HEK293 (cell line): Measurements from ENCODE around the gene METTL5.

Experiments used
- CTCF ChIA-PET: fragments of 350-600 bp; formaldehyde crosslinking; extraction: SDS; loops from one replicate; lab custom pipeline; 2021; ENCODE audit warnings: antibody characterized with exemption; lab: Yijun Ruan, JAX
- POLR2A ChIA-PET: fragments of 300-600 bp; formaldehyde crosslinking; extraction: SDS; loops from one replicate; lab custom pipeline; 2020; ENCODE audit warnings: antibody characterized with exemption, inconsistent platforms; lab: Yijun Ruan, JAX
- H3K27ac ChIP-seq: fragments of 200-500 bp; sonication (Bioruptor generic); 2 replicates; pipeline ENCODE4 v1.5.1; 2014; ENCODE audit warnings: low read depth, low read length, control low read depth, inconsistent platforms; ENCODE audit errors: extremely low read depth
- H3K36me3 ChIP-seq, 2 experiments: fragments of 200-500 bp in 1 of 2; sonication (Bioruptor generic) in 1 of 2; 1 replicate in 1 of 2; 2 replicates in 1 of 2; pipeline ENCODE4 v1.5.1; 2014 to 2017; ENCODE audit warnings: inconsistent platforms in 2 of 2, low read length in 2 of 2; ENCODE audit not compliant: control insufficient read depth in 2 of 2, insufficient read depth in 1 of 2
- H3K4me1 ChIP-seq: fragments of 200-500 bp; sonication (Bioruptor generic); 2 replicates; pipeline ENCODE4 v1.5.1; 2014; ENCODE audit warnings: mild to moderate bottlenecking, low read length, inconsistent platforms; ENCODE audit not compliant: control insufficient read depth, insufficient read depth
- H3K4me3 ChIP-seq: 2 replicates; pipeline ENCODE4 v1.5.1; 2011; ENCODE audit warnings: low read depth, mild to moderate bottlenecking, control low read depth, low read length, moderate library complexity
- H3K9me3 ChIP-seq: fragments of 200-500 bp; sonication (Bioruptor generic); 2 replicates; pipeline ENCODE4 v1.5.1; 2014; ENCODE audit warnings: low read depth, low read length, inconsistent platforms; ENCODE audit not compliant: control insufficient read depth, insufficient read depth
- EGR2 ChIP-seq: fragments of 450-650 bp; formaldehyde crosslinking; IDR thresholded peaks from 2 replicates; pipeline ENCODE4 v1.5.1; 2016; ENCODE audit warnings: low read depth, missing biosample characterization, missing genetic modification characterization
- KLF8 ChIP-seq: fragments of 450-650 bp; formaldehyde crosslinking; IDR thresholded peaks from 2 replicates; pipeline ENCODE4 v1.5.1; 2016; ENCODE audit warnings: missing biosample characterization, missing genetic modification characterization
- PRDM1 ChIP-seq: fragments of 450-650 bp; formaldehyde crosslinking; IDR thresholded peaks from 2 replicates; pipeline ENCODE4; 2016; ENCODE audit warnings: missing biosample characterization, missing genetic modification characterization
- TCF7L2 ChIP-seq: IDR thresholded peaks from 2 replicates; pipeline ENCODE4 v1.6.1; 2011; ENCODE audit warnings: low read depth, mild to moderate bottlenecking, inconsistent platforms, low read length, moderate library complexity, borderline replicate concordance
- ZIC2 ChIP-seq: fragments of 450-650 bp; formaldehyde crosslinking; IDR thresholded peaks from 2 replicates; pipeline ENCODE4 v1.5.1; 2016; ENCODE audit warnings: missing biosample characterization, missing genetic modification characterization
- ZNF10 ChIP-seq: fragments of 450-650 bp; formaldehyde crosslinking; IDR thresholded peaks from 2 replicates; pipeline ENCODE4 v1.5.1; 2017; ENCODE audit warnings: missing biosample characterization, missing genetic modification characterization
- ZNF175 ChIP-seq: fragments of 450-650 bp; formaldehyde crosslinking; IDR thresholded peaks from 2 replicates; pipeline ENCODE4 v1.5.1; 2016; ENCODE audit warnings: missing biosample characterization, missing genetic modification characterization
- ZNF48 ChIP-seq: fragments of 450-650 bp; formaldehyde crosslinking; IDR thresholded peaks from 2 replicates; pipeline ENCODE4 v1.5.1; 2016; ENCODE audit warnings: missing biosample characterization, missing genetic modification characterization
- ZNF501 ChIP-seq: fragments of 450-650 bp; formaldehyde crosslinking; IDR thresholded peaks from 2 replicates; pipeline ENCODE4 v1.5.1; 2016; ENCODE audit warnings: missing biosample characterization, missing genetic modification characterization
- ZNF549 ChIP-seq: fragments of 450-650 bp; IDR thresholded peaks from 2 replicates; pipeline ENCODE4 v1.5.1; 2018; ENCODE audit warnings: missing biosample characterization, missing genetic modification characterization, mild to moderate bottlenecking, inconsistent platforms, moderate library complexity
- ZNF555 ChIP-seq: fragments of 450-650 bp; formaldehyde crosslinking; conservative IDR thresholded peaks from 2 replicates; pipeline ENCODE4 v1.5.1; 2017; ENCODE audit warnings: missing biosample characterization, mild to moderate bottlenecking, missing genetic modification characterization, inconsistent platforms
- ZNF560 ChIP-seq: fragments of 450-650 bp; formaldehyde crosslinking; IDR thresholded peaks from 2 replicates; pipeline ENCODE4 v1.5.1; 2017; ENCODE audit warnings: missing biosample characterization, missing genetic modification characterization, borderline replicate concordance
- ZNF658 ChIP-seq: fragments of 450-650 bp; formaldehyde crosslinking; IDR thresholded peaks from 2 replicates; pipeline ENCODE4; 2016; ENCODE audit warnings: missing biosample characterization, missing genetic modification characterization
- ZNF76 ChIP-seq: fragments of 450-650 bp; formaldehyde crosslinking; IDR thresholded peaks from 2 replicates; pipeline ENCODE4; 2016; ENCODE audit warnings: low read depth, missing biosample characterization, missing genetic modification characterization, borderline replicate concordance
- ZNF791 ChIP-seq: fragments of 450-650 bp; formaldehyde crosslinking; IDR thresholded peaks from 2 replicates; pipeline ENCODE4 v1.5.1; 2016; ENCODE audit warnings: missing biosample characterization, missing genetic modification characterization
- ZSCAN30 ChIP-seq: fragments of 450-650 bp; IDR thresholded peaks from 2 replicates; pipeline ENCODE4 v1.5.1; 2018; ENCODE audit warnings: missing biosample characterization, mild to moderate bottlenecking, missing genetic modification characterization, moderate library complexity
- TF ChIP-seq, protein P1 (sequence below): fragments of 450-650 bp; formaldehyde crosslinking; IDR thresholded peaks from 2 replicates; pipeline ENCODE4 v1.5.1; 2016; ENCODE audit warnings: missing biosample characterization, missing genetic modification characterization
- TF ChIP-seq, protein P2 (sequence below): fragments of 450-650 bp; formaldehyde crosslinking; IDR thresholded peaks from 2 replicates; pipeline ENCODE4 v1.5.1; 2017; ENCODE audit warnings: missing biosample characterization, missing genetic modification characterization
- TF ChIP-seq, protein P3 (sequence below): fragments of 450-650 bp; formaldehyde crosslinking; optimal IDR thresholded peaks from 2 replicates; pipeline ENCODE3; 2016; ENCODE audit warnings: missing biosample characterization, mild to moderate bottlenecking, missing genetic modification characterization
- TF ChIP-seq, protein P4 (sequence below): fragments of 450-650 bp; formaldehyde crosslinking; IDR thresholded peaks from 2 replicates; pipeline ENCODE4 v1.5.0; 2017; ENCODE audit warnings: missing biosample characterization, missing genetic modification characterization, borderline replicate concordance

Gene METTL5

DNA sequence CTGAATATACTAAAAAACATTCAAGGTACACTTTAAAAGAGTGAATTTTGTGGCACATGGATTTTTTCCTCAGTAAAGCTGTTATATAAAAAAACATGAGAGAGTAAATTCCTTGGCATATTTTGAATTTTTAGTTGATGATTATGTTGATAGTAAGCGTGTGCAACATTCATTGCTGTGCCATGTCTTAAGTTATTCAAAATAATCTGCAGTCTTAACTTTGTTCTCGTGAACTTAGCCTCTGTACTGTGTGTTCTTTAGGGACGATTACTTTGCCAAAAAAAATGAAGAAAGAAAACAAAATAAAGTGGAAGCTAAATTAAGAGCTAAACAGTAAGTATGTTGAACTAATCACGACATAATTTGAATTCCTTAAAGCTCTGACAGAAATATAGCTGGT lies 16.5 kb downstream of the METTL5 start:
- CTCF ChIA-PET = interaction anchor here (0.6 kb wide), 1 partner anchor 280 kb away, joined by 3 read pairs; no protein-coding TSS in a partner anchor
- Histone ChIP-seq H3K9me3 (no peaks in the 10 kb centered on the region), H3K4me1 (no peaks in the 10 kb centered on the region), H3K36me3 (peaks cover 84 to 90% of the 10 kb centered on the region in 2 experiments), H3K27ac (no peak overlapping the region), H3K4me3 (no peak overlapping the region)
- TF ChIP-seq, protein P1, sequence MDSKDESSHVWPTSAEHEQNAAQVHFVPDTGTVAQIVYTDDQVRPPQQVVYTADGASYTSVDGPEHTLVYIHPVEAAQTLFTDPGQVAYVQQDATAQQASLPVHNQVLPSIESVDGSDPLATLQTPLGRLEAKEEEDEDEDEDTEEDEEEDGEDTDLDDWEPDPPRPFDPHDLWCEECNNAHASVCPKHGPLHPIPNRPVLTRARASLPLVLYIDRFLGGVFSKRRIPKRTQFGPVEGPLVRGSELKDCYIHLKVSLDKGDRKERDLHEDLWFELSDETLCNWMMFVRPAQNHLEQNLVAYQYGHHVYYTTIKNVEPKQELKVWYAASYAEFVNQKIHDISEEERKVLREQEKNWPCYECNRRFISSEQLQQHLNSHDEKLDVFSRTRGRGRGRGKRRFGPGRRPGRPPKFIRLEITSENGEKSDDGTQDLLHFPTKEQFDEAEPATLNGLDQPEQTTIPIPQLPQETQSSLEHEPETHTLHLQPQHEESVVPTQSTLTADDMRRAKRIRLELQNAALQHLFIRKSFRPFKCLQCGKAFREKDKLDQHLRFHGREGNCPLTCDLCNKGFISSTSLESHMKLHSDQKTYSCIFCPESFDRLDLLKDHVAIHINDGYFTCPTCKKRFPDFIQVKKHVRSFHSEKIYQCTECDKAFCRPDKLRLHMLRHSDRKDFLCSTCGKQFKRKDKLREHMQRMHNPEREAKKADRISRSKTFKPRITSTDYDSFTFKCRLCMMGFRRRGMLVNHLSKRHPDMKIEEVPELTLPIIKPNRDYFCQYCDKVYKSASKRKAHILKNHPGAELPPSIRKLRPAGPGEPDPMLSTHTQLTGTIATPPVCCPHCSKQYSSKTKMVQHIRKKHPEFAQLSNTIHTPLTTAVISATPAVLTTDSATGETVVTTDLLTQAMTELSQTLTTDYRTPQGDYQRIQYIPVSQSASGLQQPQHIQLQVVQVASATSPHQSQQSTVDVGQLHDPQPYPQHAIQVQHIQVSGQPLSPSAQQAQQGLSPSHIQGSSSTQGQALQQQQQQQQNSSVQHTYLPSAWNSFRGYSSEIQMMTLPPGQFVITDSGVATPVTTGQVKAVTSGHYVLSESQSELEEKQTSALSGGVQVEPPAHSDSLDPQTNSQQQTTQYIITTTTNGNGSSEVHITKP = no peak
- TF ChIP-seq ZNF555 (no peak), KLF8 (tag by site-specific recombination) (no peak), ZNF560 (tag by site-specific recombination) (no peak), EGR2 (tag by site-specific recombination) (no peak), PRDM1 (tag by site-specific recombination) (no peak), ZSCAN30 (tag by site-specific recombination) (no peak), ZNF48 (tag by site-specific recombination) (no peak), ZNF791 (no peak), ZNF76 (tag by site-specific recombination) (no peak), ZNF549 (no peak)
- TF ChIP-seq, protein P2, sequence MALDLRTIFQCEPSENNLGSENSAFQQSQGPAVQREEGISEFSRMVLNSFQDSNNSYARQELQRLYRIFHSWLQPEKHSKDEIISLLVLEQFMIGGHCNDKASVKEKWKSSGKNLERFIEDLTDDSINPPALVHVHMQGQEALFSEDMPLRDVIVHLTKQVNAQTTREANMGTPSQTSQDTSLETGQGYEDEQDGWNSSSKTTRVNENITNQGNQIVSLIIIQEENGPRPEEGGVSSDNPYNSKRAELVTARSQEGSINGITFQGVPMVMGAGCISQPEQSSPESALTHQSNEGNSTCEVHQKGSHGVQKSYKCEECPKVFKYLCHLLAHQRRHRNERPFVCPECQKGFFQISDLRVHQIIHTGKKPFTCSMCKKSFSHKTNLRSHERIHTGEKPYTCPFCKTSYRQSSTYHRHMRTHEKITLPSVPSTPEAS = no peak
- TF ChIP-seq, protein P3, sequence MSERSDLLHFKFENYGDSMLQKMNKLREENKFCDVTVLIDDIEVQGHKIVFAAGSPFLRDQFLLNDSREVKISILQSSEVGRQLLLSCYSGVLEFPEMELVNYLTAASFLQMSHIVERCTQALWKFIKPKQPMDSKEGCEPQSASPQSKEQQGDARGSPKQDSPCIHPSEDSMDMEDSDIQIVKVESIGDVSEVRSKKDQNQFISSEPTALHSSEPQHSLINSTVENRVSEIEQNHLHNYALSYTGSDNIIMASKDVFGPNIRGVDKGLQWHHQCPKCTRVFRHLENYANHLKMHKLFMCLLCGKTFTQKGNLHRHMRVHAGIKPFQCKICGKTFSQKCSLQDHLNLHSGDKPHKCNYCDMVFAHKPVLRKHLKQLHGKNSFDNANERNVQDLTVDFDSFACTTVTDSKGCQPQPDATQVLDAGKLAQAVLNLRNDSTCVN (tag by site-specific recombination) = no peak
- TF ChIP-seq, protein P4, sequence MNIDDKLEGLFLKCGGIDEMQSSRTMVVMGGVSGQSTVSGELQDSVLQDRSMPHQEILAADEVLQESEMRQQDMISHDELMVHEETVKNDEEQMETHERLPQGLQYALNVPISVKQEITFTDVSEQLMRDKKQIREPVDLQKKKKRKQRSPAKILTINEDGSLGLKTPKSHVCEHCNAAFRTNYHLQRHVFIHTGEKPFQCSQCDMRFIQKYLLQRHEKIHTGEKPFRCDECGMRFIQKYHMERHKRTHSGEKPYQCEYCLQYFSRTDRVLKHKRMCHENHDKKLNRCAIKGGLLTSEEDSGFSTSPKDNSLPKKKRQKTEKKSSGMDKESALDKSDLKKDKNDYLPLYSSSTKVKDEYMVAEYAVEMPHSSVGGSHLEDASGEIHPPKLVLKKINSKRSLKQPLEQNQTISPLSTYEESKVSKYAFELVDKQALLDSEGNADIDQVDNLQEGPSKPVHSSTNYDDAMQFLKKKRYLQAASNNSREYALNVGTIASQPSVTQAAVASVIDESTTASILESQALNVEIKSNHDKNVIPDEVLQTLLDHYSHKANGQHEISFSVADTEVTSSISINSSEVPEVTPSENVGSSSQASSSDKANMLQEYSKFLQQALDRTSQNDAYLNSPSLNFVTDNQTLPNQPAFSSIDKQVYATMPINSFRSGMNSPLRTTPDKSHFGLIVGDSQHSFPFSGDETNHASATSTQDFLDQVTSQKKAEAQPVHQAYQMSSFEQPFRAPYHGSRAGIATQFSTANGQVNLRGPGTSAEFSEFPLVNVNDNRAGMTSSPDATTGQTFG (tag by site-specific recombination) = no peak
- TF ChIP-seq, all 188 proteins: peak for 0
- POLR2A ChIA-PET = no interaction called here

DNA sequence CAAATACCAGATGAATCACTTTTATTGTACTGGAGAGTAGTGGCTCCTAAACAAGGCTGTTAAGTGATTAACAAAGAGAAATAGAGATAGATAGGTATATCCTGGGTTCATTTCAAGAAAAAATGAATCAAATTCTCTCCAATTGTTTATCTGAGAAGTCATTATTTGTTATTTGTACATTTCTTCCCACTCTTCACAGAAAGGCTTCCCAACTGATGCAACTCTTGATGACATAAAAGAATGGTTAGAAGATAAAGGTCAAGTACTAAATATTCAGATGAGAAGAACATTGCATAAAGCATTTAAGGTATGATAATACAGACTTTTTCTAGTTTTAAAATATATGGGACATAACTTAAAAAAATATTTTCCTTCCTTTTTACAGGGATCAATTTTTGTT lies 18.1 kb downstream of the METTL5 start:
- H3K36me3 ChIP-seq = peaks cover 89 to 91% of the 10 kb centered on the region in 2 experiments
- POLR2A ChIA-PET = no interaction called here
- H3K27ac ChIP-seq = no peak overlapping the region
- no peaks in the 10 kb centered on the region for H3K4me1 ChIP-seq
- CTCF ChIA-PET = no interaction called here
- H3K9me3 ChIP-seq = no peaks in the 10 kb centered on the region
- TF ChIP-seq ZNF175 (no peak), ZIC2 (no peak), ZNF10 (tag by site-specific recombination) (no peak), TCF7L2 (no peak), ZNF501 (tag by site-specific recombination) (no peak), ZNF658 (no peak)
- TF ChIP-seq, protein P3 (tag by site-specific recombination) = no peak
- TF ChIP-seq, all 188 proteins: peak for 0
- no peak overlapping the region for H3K4me3 ChIP-seq
